K562 (cell line): Measurements from ENCODE around the gene PRRG1. TPM values are rescaled to one million over a fixed set of nuclear protein-coding genes. Genes with fewer than 3 reads are reported as not detected.

Experiments
- ATAC-seq: fragments of 200-7000 bp; cut with Tn5 transposase; 3 replicates; pipeline ENCODE4 v1.9.1; 2020; ENCODE audit warnings: moderate library complexity
- BruUV-seq: library from RNA; stranded (reverse); fragments of 400-500 nt; replicated peaks from 2 replicates; lab custom pipeline; 2021; lab: Mats Ljungman, UMichigan
- CTCF ChIA-PET: fragments of 300-600 bp; formaldehyde crosslinking; extraction: SDS; loops from one replicate; lab custom pipeline; 2021; ENCODE audit warnings: low intra/inter-chr PET ratio; lab: Yijun Ruan, JAX
- POLR2A ChIA-PET: fragments of 300-600, 350-650 bp; sonication (Branson Sonifier 250); formaldehyde crosslinking; extraction: SDS; loops from one replicate; lab custom pipeline; 2021; ENCODE audit warnings: antibody characterized with exemption, inconsistent platforms; lab: Yijun Ruan, JAX
- DNase-seq, 4 experiments: peaks; one replicate each; pipeline versions ENCODE4 v3.0.0 to v3.0.0-alpha.2; 2011 to 2018; ENCODE audit warnings: low spot score in 3 of 4, mixed read lengths in 3 of 4; ENCODE audit errors: extremely low read depth in 1 of 4
- FAIRE-seq: peaks from 2 replicates; lab custom pipeline; 2011; peaks lifted over from hg19 to GRCh38; lab: Jason Lieb, UNC
- H2AFZ ChIP-seq: 2 replicates; pipeline ENCODE4 v1.6.0; 2011; ENCODE audit warnings: low read depth, low read length, control low read depth, inconsistent platforms
- H3K27ac ChIP-seq: fragments of 200-600 bp; 3 replicates; pipeline ENCODE4 v1.8.0; 2011; ENCODE audit warnings: low read depth, mild to moderate bottlenecking, control low read depth, inconsistent platforms, low read length, moderate library complexity, mixed read lengths; ENCODE audit errors: extremely low read depth
- H3K27me3 ChIP-seq, 2 experiments: fragments of 300-600 bp in 1 of 2; 2 replicates in 1 of 2; 3 replicates in 1 of 2; pipeline versions ENCODE4 v1.6.0 to v1.8.0; 2011; ENCODE audit warnings: inconsistent platforms in 2 of 2, low read length in 2 of 2, mild to moderate bottlenecking in 1 of 2, mixed read lengths in 1 of 2, moderate library complexity in 1 of 2; ENCODE audit not compliant: control insufficient read depth in 2 of 2, insufficient read depth in 2 of 2
- H3K36me3 ChIP-seq: fragments of 300-600 bp; 3 replicates; pipeline ENCODE4 v1.8.0; 2011; ENCODE audit warnings: mild to moderate bottlenecking, low read length, inconsistent platforms; ENCODE audit not compliant: control insufficient read depth, insufficient read depth
- H3K4me1 ChIP-seq, 2 experiments: fragments of 200-600 bp in 1 of 2; replicated peaks in 1 of 2; 2 replicates in 1 of 2; 3 replicates in 1 of 2; pipeline versions ENCODE4 v1.5.1 to v1.8.0; 2011; ENCODE audit warnings: inconsistent platforms in 2 of 2, low read length in 2 of 2, mild to moderate bottlenecking in 1 of 2, mixed read lengths in 1 of 2, moderate library complexity in 1 of 2; ENCODE audit not compliant: control insufficient read depth in 2 of 2, insufficient read depth in 2 of 2
- H3K4me2 ChIP-seq: 2 replicates; pipeline ENCODE4 v1.6.1; 2011; ENCODE audit warnings: low read length, control low read depth, inconsistent platforms, mixed read lengths; ENCODE audit not compliant: insufficient read depth
- H3K4me3 ChIP-seq: fragments of 200-600 bp; sonication (generic), shearing (Covaris generic); 2 replicates; pipeline ENCODE4 v1.5.1; 2016; ENCODE audit warnings: control low read depth, inconsistent platforms
- H3K79me2 ChIP-seq: fragments of 200-600 bp; 3 replicates; pipeline ENCODE4 v1.8.0; 2011; ENCODE audit warnings: low read length, inconsistent platforms; ENCODE audit not compliant: control insufficient read depth, insufficient read depth
- H3K9ac ChIP-seq, 2 experiments: 2 replicates each; pipeline versions ENCODE4 v1.6.0 to v1.6.1; 2011; ENCODE audit warnings: low read depth in 2 of 2, low read length in 2 of 2, control low read depth in 1 of 2, inconsistent platforms in 1 of 2, mild to moderate bottlenecking in 1 of 2, mixed read lengths in 1 of 2; ENCODE audit not compliant: insufficient read depth in 1 of 2
- H3K9me1 ChIP-seq: one replicate; pipeline ENCODE4 v1.6.0; 2011; ENCODE audit warnings: inconsistent platforms, mild to moderate bottlenecking, low read length, moderate library complexity; ENCODE audit not compliant: control insufficient read depth, insufficient read depth
- H3K9me3 ChIP-seq: replicated peaks from 2 replicates; pipeline ENCODE4 v1.5.1; 2011; ENCODE audit warnings: low read depth, low read length, inconsistent platforms; ENCODE audit not compliant: control insufficient read depth, insufficient read depth
- H4K20me1 ChIP-seq: replicated peaks from 2 replicates; pipeline ENCODE4 v1.6.1; 2011; ENCODE audit warnings: low read length, inconsistent platforms, mixed read lengths; ENCODE audit not compliant: control insufficient read depth, insufficient read depth
- ARHGAP35 ChIP-seq: fragments of 450-650 bp; IDR thresholded peaks from 2 replicates; pipeline ENCODE4 v1.6.1; 2018; ENCODE audit not compliant: partially characterized antibody
- GABPB1 ChIP-seq: sonication (generic); formaldehyde crosslinking; IDR thresholded peaks from 2 replicates; pipeline ENCODE4 v1.8.0; 2022; ENCODE audit warnings: mild to moderate bottlenecking, missing genetic modification reagents
- GATAD2B ChIP-seq: fragments of 450-650 bp; IDR thresholded peaks from 2 replicates; pipeline ENCODE4 v1.6.1; 2017; ENCODE audit warnings: mild to moderate bottlenecking, borderline replicate concordance
- GTF2A2 ChIP-seq: IDR thresholded peaks from 2 replicates; pipeline ENCODE4 v1.6.1; 2016; ENCODE audit warnings: mild to moderate bottlenecking, missing genetic modification characterization, missing compliant biosample characterization
- JUNB ChIP-seq: fragments of 450-650 bp; formaldehyde crosslinking; conservative IDR thresholded peaks from 2 replicates; pipeline ENCODE4 v1.4.0; 2020; ENCODE audit warnings: mild to moderate bottlenecking
- NKRF ChIP-seq: fragments of 450-650 bp; IDR thresholded peaks from 2 replicates; pipeline ENCODE4 v1.6.1; 2016; ENCODE audit warnings: borderline replicate concordance
- POLR2AphosphoS2 ChIP-seq: IDR thresholded peaks from 2 replicates; pipeline ENCODE4 v1.6.1; 2012; ENCODE audit warnings: low read length, improper control_type of control experiment
- PPARD ChIP-seq: fragments of 250-450 bp; sonication (Bioruptor Pico); IDR thresholded peaks from 2 replicates; pipeline ENCODE4 v1.8.0; 2022; ENCODE audit warnings: inconsistent platforms, mild to moderate bottlenecking, moderate library complexity
- STAT5B ChIP-seq: fragments of 250-450 bp; sonication (Bioruptor Pico); IDR thresholded peaks from 2 replicates; pipeline ENCODE4 v1.8.0; 2021; ENCODE audit warnings: mild to moderate bottlenecking, inconsistent platforms
- TRIM28 ChIP-seq: fragments of 450-650 bp; IDR thresholded peaks from 2 replicates; pipeline ENCODE4 v1.6.1; 2017
- ZFP30 ChIP-seq: fragments of 250-450 bp; sonication (Bioruptor Pico); IDR thresholded peaks from 2 replicates; pipeline ENCODE4 v1.8.0; 2022; ENCODE audit warnings: moderate library complexity, mild to moderate bottlenecking, inconsistent platforms, borderline replicate concordance
- ZFX ChIP-seq: sonication (generic); formaldehyde crosslinking; IDR thresholded peaks from 2 replicates; pipeline ENCODE4 v1.8.0; 2022; ENCODE audit warnings: mild to moderate bottlenecking, missing genetic modification reagents, moderate library complexity
- ZNF174 ChIP-seq: fragments of 250-450 bp; sonication (Bioruptor Pico); IDR thresholded peaks from 2 replicates; pipeline ENCODE4 v1.4.0; 2020; ENCODE audit warnings: mild to moderate bottlenecking
- ZZZ3 ChIP-seq: fragments of 450-650 bp; IDR thresholded peaks from 2 replicates; pipeline ENCODE4 v1.6.1; 2016; ENCODE audit warnings: antibody characterized with exemption, mild to moderate bottlenecking, moderate library complexity
- WGBS: fragments of 100-300 bp; shearing (Covaris generic); methylation state at CpG from one replicate; pipeline ENCODE4 v1.1.6; 2016; ENCODE audit warnings: low coverage, mixed read lengths; ENCODE audit not compliant: insufficient coverage; ENCODE audit errors: missing lambda C conversion rate; 5-methylcytosine and 5-hydroxymethylcytosine counted together
- in situ Hi-C: fragments of 300-500 bp; cut with MboI; formaldehyde crosslinking; loops from 4 replicates; pipeline ENCODE4 v1.15.0; 2018; ENCODE audit warnings: inconsistent platforms, mixed read lengths
- intact Hi-C: fragments of 100-400 bp; cut with micrococcal nuclease; formaldehyde crosslinking; loops from 2 replicates; pipeline ENCODE4 v1.14.2; 2022
- polyA plus RNA-seq, 8 experiments: library from polyadenylated mRNA; depleted of rRNA in 4 of 8; stranded (reverse) in 5 of 8; unstranded in 3 of 8; fragments of >200 nt; fragmentation: Nextera tagmentation in 2 of 8; fragmentation: Illumina TruSeq in 1 of 8; extraction: Ambion mirVana in 2 of 8; extraction: Trizol in 1 of 8; gene quantifications; 2 replicates each; pipeline versions ENCODE4 v1.2.1 to v1.2.3, GENCODE V29; 2011 to 2014; ENCODE audit warnings: inconsistent platforms in 1 of 8, missing spikeins in 1 of 8
- total RNA-seq, 7 experiments: library from RNA; depleted of rRNA in 6 of 7; stranded (reverse); fragments of >200 nt in 6 of 7; fragmentation: Illumina TruSeq in 2 of 7; extraction: Trizol in 2 of 7; gene quantifications; 2 replicates each; pipeline versions ENCODE4 v1.2.1 to v1.2.3, GENCODE V29; 2011 to 2021; ENCODE audit warnings: low replicate concordance in 1 of 7
- TF ChIP-seq, protein P1 (sequence below): sonication (generic); formaldehyde crosslinking; IDR thresholded peaks from 2 replicates; pipeline ENCODE4 v1.8.1; 2022; ENCODE audit warnings: missing genetic modification reagents

The PRRG1 gene
- total and polyA plus RNA-seq, 9 of the 15 experiments (the other 6 are each of a cell fraction or from before 2014, with no cell fraction given) = 1.7 to 11.8 (median 4.2) TPM

DNA sequence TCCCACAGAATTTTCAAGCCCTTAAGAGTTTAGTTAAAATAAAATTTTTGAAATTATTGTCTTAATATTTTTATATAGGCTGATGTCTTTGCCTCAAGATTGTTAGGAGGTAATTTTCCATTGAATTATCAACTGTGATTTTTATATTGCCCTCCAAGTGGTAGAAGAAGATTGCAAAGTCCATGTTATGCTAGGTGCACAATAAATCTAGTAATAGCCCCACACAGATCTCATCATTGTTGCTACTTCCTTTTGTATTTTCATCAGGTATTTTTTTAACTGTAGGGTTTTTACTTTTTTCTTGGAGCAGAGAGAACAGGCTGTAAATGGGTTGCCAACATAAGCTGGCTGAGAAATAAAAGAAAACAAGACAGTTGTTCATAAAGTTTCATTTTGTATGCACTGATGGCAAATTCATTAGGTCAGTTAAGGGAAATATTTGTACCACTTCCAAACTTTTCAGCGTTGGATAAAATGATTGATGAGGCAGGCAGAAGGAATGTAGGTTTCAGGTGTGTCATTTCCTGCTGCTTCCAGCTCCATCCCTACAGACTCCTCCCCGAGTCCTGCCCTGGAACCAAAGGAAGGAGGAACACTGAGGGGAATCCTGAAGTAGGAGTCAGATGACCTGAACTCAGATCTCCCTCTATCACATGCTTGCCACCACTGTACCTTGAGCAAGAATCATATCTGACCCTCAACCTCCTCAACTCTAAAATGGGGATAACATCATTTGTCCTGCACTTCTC, 105.5 kb downstream of the PRRG1 start:
- no peak for FAIRE-seq
- Histone ChIP-seq H3K4me1 (no peaks in the 10 kb centered on the region), H3K4me3 (no peak overlapping the region)

More for the DNA sequence above, 105.5 kb downstream of the PRRG1 start:
- Histone ChIP-seq H2AFZ (no peak overlapping the region), H3K9me3 (no peaks in the 10 kb centered on the region), H3K4me2 (no peak overlapping the region), H3K36me3 (no peaks in the 10 kb centered on the region), H3K79me2 (no peaks in the 10 kb centered on the region), H3K27me3 (no peaks in the 10 kb centered on the region), H3K9ac (no peak overlapping the region), H3K27ac (no peak overlapping the region), H4K20me1 (no peaks in the 10 kb centered on the region), H3K9me1 (no peaks in the 10 kb centered on the region)
- no TSS peak for BruUV-seq
- POLR2A ChIA-PET = interaction anchor here (0.6 kb wide), 1 partner anchor 1026 kb away, joined by 3 read pairs; no protein-coding TSS in a partner anchor
- CTCF ChIA-PET = no interaction called here
- no peak for ATAC-seq
- 39% methylated on average over 2 of the region's 2 CpGs for WGBS
- no peak for DNase-seq
- intact Hi-C loops = no loop called here
- no peak for TF ChIP-seq ARHGAP35
- no peak for TF ChIP-seq TRIM28
- no peak for TF ChIP-seq GATAD2B
- TF ChIP-seq ZNF174 (CRISPR knock-in tag) = no peak
- no peak for TF ChIP-seq ZFX (CRISPR knock-in tag)
- TF ChIP-seq NKRF = no peak
- no peak for TF ChIP-seq PPARD (CRISPR knock-in tag)
- no peak for TF ChIP-seq GTF2A2 (tag)
- no peak for TF ChIP-seq ZFP30
- no peak for TF ChIP-seq GABPB1 (CRISPR knock-in tag)
- TF ChIP-seq ZZZ3 = no peak
- TF ChIP-seq, protein P1, sequence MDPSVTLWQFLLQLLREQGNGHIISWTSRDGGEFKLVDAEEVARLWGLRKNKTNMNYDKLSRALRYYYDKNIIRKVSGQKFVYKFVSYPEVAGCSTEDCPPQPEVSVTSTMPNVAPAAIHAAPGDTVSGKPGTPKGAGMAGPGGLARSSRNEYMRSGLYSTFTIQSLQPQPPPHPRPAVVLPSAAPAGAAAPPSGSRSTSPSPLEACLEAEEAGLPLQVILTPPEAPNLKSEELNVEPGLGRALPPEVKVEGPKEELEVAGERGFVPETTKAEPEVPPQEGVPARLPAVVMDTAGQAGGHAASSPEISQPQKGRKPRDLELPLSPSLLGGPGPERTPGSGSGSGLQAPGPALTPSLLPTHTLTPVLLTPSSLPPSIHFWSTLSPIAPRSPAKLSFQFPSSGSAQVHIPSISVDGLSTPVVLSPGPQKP = no peak
- TF ChIP-seq POLR2AphosphoS2 = no peak
- TF ChIP-seq JUNB (CRISPR knock-in tag) = no peak
- no peak for TF ChIP-seq STAT5B
- in situ Hi-C loops = no loop called here
